Measurements from ENCODE around the gene MTCH2.

MTCH2 gene

GRCh38 chr11:47589118-47589517 is 53.2 kb downstream of the MTCH2 start:
- DNase-seq = no peak

GRCh38 chr11:47587723-47588326 is 54.5 kb downstream of the MTCH2 start:
- no peak for DNase-seq

- DNase-seq = no peak
These were observed 55.2 kb downstream of the MTCH2 start for GRCh38 chr11:47587039-47587716.

- no peak for DNase-seq
These were observed 56.1 kb downstream of the MTCH2 start, which contains the start of gene FAM180B for GRCh38 chr11:47586098-47586855. Gene FAM180B (plus strand): TSS chr11:47586678. CDS start chr11:47586769, 91 bp downstream.

- DNase-seq = no peak
These were observed 58.5 kb downstream of the MTCH2 start for GRCh38 chr11:47583844-47584243.

- peak; percentile 83 for DNase-seq
These were observed 63.5 kb downstream of the MTCH2 start, which contains the start of the genes KBTBD4 and NDUFS3 for GRCh38 chr11:47578524-47579494. Gene KBTBD4 (minus strand): TSS chr11:47578970. CDS start chr11:47578951, 19 bp downstream. Gene NDUFS3 (plus strand): TSS chr11:47579074. CDS start chr11:47579092, 18 bp downstream.

- no peak for DNase-seq
These were observed 64.8 kb downstream of the MTCH2 start for GRCh38 chr11:47577460-47578041.

- DNase-seq = no peak
These were observed 69.0 kb downstream of the MTCH2 start for GRCh38 chr11:47573321-47573720.

GRCh38 chr11:47572715-47573255 is 69.6 kb downstream of the MTCH2 start:
- no peak for DNase-seq

GRCh38 chr11:47571895-47572294 is 70.5 kb downstream of the MTCH2 start:
- DNase-seq = no peak

GRCh38 chr11:47571357-47571729 is 71.0 kb downstream of the MTCH2 start:
- DNase-seq = no peak

GRCh38 chr11:47570651-47571356 is 71.6 kb downstream of the MTCH2 start:
- DNase-seq = no peak

GRCh38 chr11:47569646-47570045 is 72.7 kb downstream of the MTCH2 start:
- DNase-seq = no peak
